Nephron progenitor cell (in vitro differentiated cells): Measurements from ENCODE around the gene MON1A.

Experiments used
- DNase-seq: peaks from one replicate; pipeline ENCODE4 v3.0.0; 2021
- H3K27ac Mint-ChIP-seq: 2 replicates; pipeline ENCODE4 v1.8.0; 2021; ENCODE audit warnings: mild to moderate bottlenecking, moderate library complexity, mixed read lengths
- H3K27me3 Mint-ChIP-seq: 2 replicates; pipeline ENCODE4 v1.8.0; 2021; ENCODE audit warnings: mild to moderate bottlenecking, low read depth, mixed read lengths; ENCODE audit not compliant: poor library complexity
- H3K36me3 Mint-ChIP-seq: 2 replicates; pipeline ENCODE4 v1.8.0; 2021; ENCODE audit warnings: low read depth, mixed read lengths
- H3K4me1 Mint-ChIP-seq: 2 replicates; pipeline ENCODE4 v1.8.0; 2021; ENCODE audit warnings: mixed read lengths
- H3K4me3 Mint-ChIP-seq: 2 replicates; pipeline ENCODE4 v1.8.0; 2021; ENCODE audit warnings: mild to moderate bottlenecking, moderate library complexity, mixed read lengths
- H3K9me3 Mint-ChIP-seq: 2 replicates; pipeline ENCODE4 v1.8.0; 2021; ENCODE audit warnings: mild to moderate bottlenecking, moderate library complexity, mixed read lengths
- TF ChIP-seq, protein P1 (sequence below): fragments of 200-600 bp; sonication (generic); IDR thresholded peaks from 2 replicates; pipeline ENCODE4 v1.5.0; 2021; ENCODE audit warnings: antibody characterized with exemption

The MON1A gene

DNA sequence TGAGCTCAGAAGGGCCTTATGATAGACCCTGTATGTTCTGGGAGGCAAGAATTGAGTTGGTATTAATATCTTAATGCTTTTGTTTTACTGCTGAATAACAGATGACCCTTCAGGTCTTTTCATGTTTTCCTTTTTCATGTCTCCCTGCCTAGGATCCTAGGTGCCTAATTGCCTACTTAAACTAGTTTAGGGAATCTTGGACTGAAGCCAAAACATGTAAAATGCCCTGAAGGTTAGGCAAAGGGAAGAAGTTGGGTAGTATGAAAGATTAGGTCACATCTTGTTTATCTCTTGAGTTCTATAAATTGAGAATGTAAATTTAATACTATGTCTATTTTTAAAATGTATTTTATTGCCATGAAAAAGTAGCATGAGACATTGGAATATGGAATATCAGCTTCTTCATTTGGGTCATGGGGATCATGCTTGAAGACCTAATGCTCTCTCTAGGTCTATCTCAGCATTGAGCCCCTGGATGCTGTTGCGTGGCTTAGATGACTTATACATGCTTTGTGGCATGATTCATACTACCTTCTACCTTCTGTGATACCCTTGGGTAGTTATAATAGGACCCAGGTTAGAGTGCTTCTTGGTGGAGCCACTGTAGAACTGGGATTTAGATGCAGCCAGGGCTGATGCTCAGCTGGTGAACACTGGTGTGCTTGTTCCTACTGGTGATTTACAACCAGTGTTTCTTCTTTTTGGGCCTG lies 36.8 kb upstream of the MON1A start:
- H3K36me3 Mint-ChIP-seq, result peaks cover 50% of the 10 kb centered on the region
- H3K27me3 Mint-ChIP-seq, result no peaks in the 10 kb centered on the region
- H3K9me3 Mint-ChIP-seq, result no peaks in the 10 kb centered on the region
- no peak overlapping the region for H3K4me3 Mint-ChIP-seq
- DNase-seq, result no peak
- TF ChIP-seq, protein P1, sequence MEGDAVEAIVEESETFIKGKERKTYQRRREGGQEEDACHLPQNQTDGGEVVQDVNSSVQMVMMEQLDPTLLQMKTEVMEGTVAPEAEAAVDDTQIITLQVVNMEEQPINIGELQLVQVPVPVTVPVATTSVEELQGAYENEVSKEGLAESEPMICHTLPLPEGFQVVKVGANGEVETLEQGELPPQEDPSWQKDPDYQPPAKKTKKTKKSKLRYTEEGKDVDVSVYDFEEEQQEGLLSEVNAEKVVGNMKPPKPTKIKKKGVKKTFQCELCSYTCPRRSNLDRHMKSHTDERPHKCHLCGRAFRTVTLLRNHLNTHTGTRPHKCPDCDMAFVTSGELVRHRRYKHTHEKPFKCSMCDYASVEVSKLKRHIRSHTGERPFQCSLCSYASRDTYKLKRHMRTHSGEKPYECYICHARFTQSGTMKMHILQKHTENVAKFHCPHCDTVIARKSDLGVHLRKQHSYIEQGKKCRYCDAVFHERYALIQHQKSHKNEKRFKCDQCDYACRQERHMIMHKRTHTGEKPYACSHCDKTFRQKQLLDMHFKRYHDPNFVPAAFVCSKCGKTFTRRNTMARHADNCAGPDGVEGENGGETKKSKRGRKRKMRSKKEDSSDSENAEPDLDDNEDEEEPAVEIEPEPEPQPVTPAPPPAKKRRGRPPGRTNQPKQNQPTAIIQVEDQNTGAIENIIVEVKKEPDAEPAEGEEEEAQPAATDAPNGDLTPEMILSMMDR, result no peak
- H3K27ac Mint-ChIP-seq, result no peak overlapping the region
- no peaks in the 10 kb centered on the region for H3K4me1 Mint-ChIP-seq

DNA sequence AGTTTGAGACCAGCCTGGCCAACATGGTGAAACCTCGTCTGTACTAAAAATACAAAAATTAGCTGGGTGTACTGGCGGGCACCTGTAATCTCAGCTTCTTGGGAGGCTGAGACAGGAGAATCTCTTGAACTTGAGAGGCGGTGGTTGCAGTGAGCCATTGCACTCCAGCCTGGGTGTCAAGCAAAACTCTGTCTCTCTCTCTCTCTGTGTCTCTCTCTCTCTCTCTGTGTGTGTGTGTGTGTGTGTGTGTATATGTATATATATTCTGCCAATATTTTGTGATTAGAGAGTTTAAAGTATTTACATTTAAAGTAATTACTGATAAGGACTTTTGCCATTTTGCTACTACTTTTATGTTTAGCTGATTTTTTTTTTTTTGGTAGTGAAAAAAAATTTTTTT lies 26.0 kb upstream of the MON1A start:
- H3K27me3 Mint-ChIP-seq, result peaks cover 3% of the 10 kb centered on the region
- no peak overlapping the region for H3K4me3 Mint-ChIP-seq
- peaks cover 14% of the 10 kb centered on the region for H3K9me3 Mint-ChIP-seq
- H3K4me1 Mint-ChIP-seq, result no peaks in the 10 kb centered on the region
- TF ChIP-seq, protein P1, result no peak
- no peak for DNase-seq
- no peak overlapping the region for H3K27ac Mint-ChIP-seq
- peaks cover 44% of the 10 kb centered on the region for H3K36me3 Mint-ChIP-seq

DNA sequence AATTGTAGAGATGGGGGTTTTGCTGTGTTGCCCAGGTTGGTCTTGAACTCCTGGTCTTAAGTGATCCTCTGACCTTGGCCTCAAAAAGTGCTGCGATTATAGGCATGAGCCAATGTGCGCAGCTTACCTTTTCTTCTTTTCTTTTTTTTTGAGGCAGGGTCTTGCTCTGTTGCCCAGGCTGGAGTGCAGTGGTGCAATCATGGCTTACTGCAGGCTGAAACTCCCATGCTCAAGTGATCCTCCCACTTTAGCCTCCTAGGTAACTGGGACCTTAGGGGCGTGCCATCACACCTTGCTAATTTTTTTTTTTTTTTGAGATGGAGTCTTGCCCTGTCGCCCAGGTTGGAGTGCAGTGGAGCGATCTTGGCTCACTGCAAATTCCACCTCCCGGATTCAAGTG lies 23.3 kb upstream of the MON1A start:
- peaks cover 46% of the 10 kb centered on the region for H3K36me3 Mint-ChIP-seq
- DNase-seq, result no peak
- TF ChIP-seq, protein P1, result no peak
- no peak overlapping the region for H3K27ac Mint-ChIP-seq
- H3K27me3 Mint-ChIP-seq, result peaks cover 3% of the 10 kb centered on the region
- peaks cover 6% of the 10 kb centered on the region for H3K9me3 Mint-ChIP-seq
- no peak overlapping the region for H3K4me3 Mint-ChIP-seq
- H3K4me1 Mint-ChIP-seq, result no peaks in the 10 kb centered on the region

DNA sequence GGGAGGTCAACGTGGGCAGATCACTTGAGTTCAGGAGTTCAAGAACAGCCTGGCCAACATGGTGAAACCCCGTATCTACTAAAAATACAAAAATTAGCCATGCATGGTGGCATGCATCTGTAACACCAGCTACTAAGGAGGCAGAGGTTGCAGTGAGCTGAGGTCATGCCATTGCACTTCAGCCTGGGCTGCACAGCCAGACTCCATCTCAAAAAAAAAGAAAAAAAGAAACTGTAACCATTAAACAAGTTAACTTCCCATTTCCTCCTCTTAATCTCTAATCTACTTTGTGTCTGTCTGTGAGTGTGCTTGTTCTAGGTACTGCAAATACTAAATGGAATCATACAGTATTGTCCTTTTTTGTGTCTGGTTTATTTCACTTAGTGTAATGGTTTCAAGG lies 13.0 kb upstream of the MON1A start:
- Mint-ChIP-seq H3K27ac (peak overlapping the region; percentile 87), H3K4me1 (peaks cover 18% of the 10 kb centered on the region)
- no peak for DNase-seq

DNA sequence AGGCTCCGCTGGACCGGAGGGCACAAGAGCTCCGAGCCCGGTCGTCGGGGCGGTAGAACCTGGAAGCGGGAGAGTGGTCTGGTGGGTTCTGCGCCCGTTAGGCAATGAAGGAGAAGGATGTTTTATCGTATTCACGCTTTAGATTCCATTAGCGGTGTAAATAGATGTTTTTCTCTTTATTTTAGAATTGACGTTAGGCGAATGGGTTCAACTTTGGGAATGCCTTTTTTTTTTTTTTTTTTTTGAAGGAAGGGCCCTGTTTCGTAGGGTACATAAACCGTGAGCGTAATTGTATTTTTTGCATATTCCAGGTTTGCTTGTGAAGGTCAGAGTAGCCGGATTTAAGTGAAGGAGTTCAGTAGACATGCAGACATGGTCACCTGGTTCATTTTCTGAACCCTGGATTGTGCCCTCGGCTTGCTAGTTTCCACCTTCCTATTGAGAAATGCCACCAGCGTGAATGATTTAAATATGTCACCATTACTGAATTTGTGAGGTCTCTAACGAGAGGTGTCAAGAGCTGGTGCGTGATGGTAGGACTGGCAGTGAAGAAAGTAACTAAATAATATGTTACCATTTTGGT lies 11.1 kb upstream of the MON1A start:
- TF ChIP-seq, protein P1, result no peak
- no peak for DNase-seq
- Mint-ChIP-seq H3K4me1 (peaks cover 28% of the 10 kb centered on the region), H3K36me3 (peaks cover 29% of the 10 kb centered on the region), H3K9me3 (peaks cover 6% of the 10 kb centered on the region), H3K27me3 (no peaks in the 10 kb centered on the region), H3K27ac (peak overlapping the region; percentile 99), H3K4me3 (peak overlapping the region; percentile 98)

More for the DNA sequence above, 13.0 kb upstream of the MON1A start:
- peaks cover 44% of the 10 kb centered on the region for H3K36me3 Mint-ChIP-seq
- no peaks in the 10 kb centered on the region for H3K27me3 Mint-ChIP-seq
- H3K9me3 Mint-ChIP-seq, result peaks cover 6% of the 10 kb centered on the region
- TF ChIP-seq, protein P1, result no peak
- H3K4me3 Mint-ChIP-seq, result peak overlapping the region; percentile 35
